Astrocyte of the spinal cord (primary cell): Measurements from ENCODE around the gene XRCC6.
"Not testable (repeated sequence)": the region's sequence is repeated elsewhere in the genome, so short reads cannot be mapped to it uniquely, and the experiment has no call there.

ENCODE experiments used
- DNase-seq: peaks from one replicate; pipeline ENCODE4 v3.0.0; 2011; ENCODE audit warnings: low read depth, low spot score
- H3K4me3 ChIP-seq: 2 replicates; pipeline ENCODE4 v1.5.1; 2011; ENCODE audit warnings: low read depth, mild to moderate bottlenecking, low read length, moderate library complexity
- CTCF ChIP-seq: IDR thresholded peaks from 2 replicates; pipeline ENCODE4 v1.5.1; 2012; ENCODE audit warnings: low read depth, mild to moderate bottlenecking, low read length, inconsistent platforms
- in situ Hi-C: cut with HindIII; loops from 2 replicates; pipeline ENCODE4 v1.10.0; 2017; ENCODE audit warnings: low sequenced_read_pairs

XRCC6 gene

GRCh38 chr22:41636467-41636866, 15.4 kb downstream of the XRCC6 start:
- DNase-seq = peak; percentile 49
- no peak overlapping the region for H3K4me3 ChIP-seq
- in situ Hi-C loops = no loop called here
- TF ChIP-seq CTCF = no peak

GRCh38 chr22:41637623-41638022, 16.5 kb downstream of the XRCC6 start:
- H3K4me3 ChIP-seq, DNase-seq, in situ Hi-C loops: not testable (repeated sequence)

GRCh38 chr22:41638124-41638523, 17.0 kb downstream of the XRCC6 start:
- in situ Hi-C loops = no loop called here
- no peak for DNase-seq
- TF ChIP-seq CTCF = no peak
- no peak overlapping the region for H3K4me3 ChIP-seq

GRCh38 chr22:41638748-41639147, 17.7 kb downstream of the XRCC6 start:
- TF ChIP-seq CTCF = no peak
- DNase-seq = no peak
- no peak overlapping the region for H3K4me3 ChIP-seq
- in situ Hi-C loops = no loop called here

GRCh38 chr22:41641854-41642253, 20.8 kb downstream of the XRCC6 start:
- TF ChIP-seq CTCF = no peak
- in situ Hi-C loops = no loop called here
- H3K4me3 ChIP-seq = no peak overlapping the region
- no peak for DNase-seq

- no peak for TF ChIP-seq CTCF
- in situ Hi-C loops = no loop called here
- DNase-seq = no peak
- H3K4me3 ChIP-seq = no peak overlapping the region
Measured at GRCh38 chr22:41642331-41643110, 21.4 kb downstream of the XRCC6 start.

GRCh38 chr22:41647771-41648170, 26.7 kb downstream of the XRCC6 start:
- in situ Hi-C loops = no loop called here
- no peak overlapping the region for H3K4me3 ChIP-seq
- TF ChIP-seq CTCF = no peak

More at GRCh38 chr22:41647771-41648170, 26.7 kb downstream of the XRCC6 start:
- no peak for DNase-seq
